Pancreas (tissue), 10 donors: Measurements from ENCODE around the gene BRAP. TPM values are rescaled to one million over a fixed set of nuclear protein-coding genes. Genes with fewer than 3 reads are reported as not detected.
"Not testable (repeated sequence)": the region's sequence is repeated elsewhere in the genome, so short reads cannot be mapped to it uniquely, and the experiment has no call there.

Experiments
- ATAC-seq, 4 donors: fragments of 200-7000 bp; cut with Tn5 transposase; one replicate each; pipeline versions ENCODE4 v1.8.0 to v1.9.1; 2020; ENCODE audit warnings: mild to moderate bottlenecking in 4 of 4, moderate library complexity in 4 of 4
- DNase-seq, 6 donors: peaks; one replicate each; pipeline ENCODE4 v3.0.0-alpha.2; 2020
- FAIRE-seq: peaks from 2 replicates; lab custom pipeline; 2012; peaks lifted over from hg19 to GRCh38; lab: Jason Lieb, UNC
- H3K27ac ChIP-seq, 4 donors: fragments of 200-600 bp; sonication (generic); 1 replicate in 3 of 4; 2 replicates in 1 of 4; pipeline versions ENCODE4 v1.5.0 to v1.8.0; 2020
- H3K27me3 ChIP-seq, 4 donors: fragments of 200-600 bp; one replicate each; pipeline ENCODE4 v1.8.0; 2021
- H3K36me3 ChIP-seq, 3 donors: fragments of 200-600 bp; sonication (generic) in 1 of 3; one replicate each; pipeline versions ENCODE4 v1.5.0 to v1.8.0; 2020 to 2021
- H3K4me1 ChIP-seq, 3 donors: fragments of 200-600 bp; one replicate each; pipeline ENCODE4 v1.8.0; 2021
- H3K4me3 ChIP-seq, 4 donors: fragments of 200-600 bp; sonication (generic) in 2 of 4; one replicate each; pipeline versions ENCODE4 v1.5.0 to v1.8.0; 2020 to 2021
- H3K9me3 ChIP-seq, 4 donors: fragments of 200-600 bp; one replicate each; pipeline ENCODE4 v1.8.0; 2021
- WGBS, 2 donors: extraction: QIAGEN DNeasy Blood & Tissue Kit; methylation state at CpG; one replicate each; pipeline ENCODE4 v1.1.7; 2013; 5-methylcytosine and 5-hydroxymethylcytosine counted together
- intact Hi-C, 3 donors: fragments of 100-400 bp; cut with DNase I; formaldehyde crosslinking; loops; one replicate each; pipeline versions ENCODE4 v1.11.1 to v1.14.2; 2022
- polyA plus RNA-seq, 2 donors: library from polyadenylated mRNA; stranded (reverse); fragments of 200-250 nt; gene quantifications; one replicate each; pipeline ENCODE4 v1.2.3, GENCODE V29; 2013
- total RNA-seq, 6 donors: library from RNA; stranded (reverse); fragmentation: NEBNext Ultra II Directional in 4 of 6; extraction: Animal tissue kit (Norgen Biotek cat#: 25700) in 4 of 6; gene quantifications; one replicate each; pipeline versions ENCODE4 v1.2.1 to v1.2.4, GENCODE V29; 2021 to 2023
- TF ChIP-seq, protein P1 (sequence below), 4 donors: fragments of 200-600 bp; sonication (generic) in 3 of 4; IDR thresholded peaks; one replicate each; pipeline versions ENCODE4 v1.5.0 to v1.8.0; 2021; ENCODE audit warnings: antibody characterized with exemption in 4 of 4
- donor health status: healthy with polysubstance abuse.
- donor health status: DM: no; HTN: no; CAD: no; lungs with moderate emphysema.
- donor health status: DM: no; HTN: no; CAD: no.
- donor health status: control.
- donor health status: control.
- donor health status: Bipolar disorder and iron deficiency.
- donor health status: DM: yes; HTN: yes; CAD: no.
- donor health status: DM: no; HTN: no; CAD: no.
- donor health status: DM: no; HTN: no; CAD: no.
- donor health status: DM: yes; HTN: yes; CAD: no.

The BRAP gene
- total and polyA plus RNA-seq, 8 donors = 3.8 to 9.8 (median 7.5) TPM

DNA sequence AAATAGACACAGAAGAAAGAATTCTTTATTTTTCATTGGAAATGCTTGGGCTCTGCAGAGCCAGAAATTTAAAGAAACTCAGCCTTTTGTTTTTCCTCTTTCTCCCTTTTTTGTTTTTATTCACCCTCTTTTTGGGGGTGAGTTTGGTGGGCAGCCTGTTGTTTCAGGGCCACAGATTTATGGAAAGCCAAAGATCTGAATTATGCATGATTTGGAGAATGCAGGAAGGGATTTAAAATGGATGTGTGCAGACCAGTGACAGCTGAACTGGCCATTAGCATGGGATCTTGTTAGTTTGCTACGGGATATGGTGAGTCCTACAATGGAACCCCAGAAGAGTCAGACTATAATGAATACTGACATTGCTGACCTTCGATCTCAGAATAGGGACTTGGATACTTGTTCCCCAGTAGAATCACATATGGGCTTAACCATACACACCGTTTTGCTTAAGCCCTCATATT lies 79.0 kb downstream of the BRAP start:
- ATAC-seq = no peak
- H3K4me1 ChIP-seq = no peaks in the 10 kb centered on the region
- intact Hi-C loops = no loop called here
- H3K36me3 ChIP-seq = no peaks in the 10 kb centered on the region
- H3K4me3 ChIP-seq = no peak overlapping the region
- H3K9me3 ChIP-seq = no peaks in the 10 kb centered on the region
- no peak for DNase-seq
- 64 to 67% methylated on average over 3 of the region's 3 CpGs for WGBS, 2 donors
- no peaks in the 10 kb centered on the region for H3K27me3 ChIP-seq
- no peak for FAIRE-seq
- TF ChIP-seq, protein P1, sequence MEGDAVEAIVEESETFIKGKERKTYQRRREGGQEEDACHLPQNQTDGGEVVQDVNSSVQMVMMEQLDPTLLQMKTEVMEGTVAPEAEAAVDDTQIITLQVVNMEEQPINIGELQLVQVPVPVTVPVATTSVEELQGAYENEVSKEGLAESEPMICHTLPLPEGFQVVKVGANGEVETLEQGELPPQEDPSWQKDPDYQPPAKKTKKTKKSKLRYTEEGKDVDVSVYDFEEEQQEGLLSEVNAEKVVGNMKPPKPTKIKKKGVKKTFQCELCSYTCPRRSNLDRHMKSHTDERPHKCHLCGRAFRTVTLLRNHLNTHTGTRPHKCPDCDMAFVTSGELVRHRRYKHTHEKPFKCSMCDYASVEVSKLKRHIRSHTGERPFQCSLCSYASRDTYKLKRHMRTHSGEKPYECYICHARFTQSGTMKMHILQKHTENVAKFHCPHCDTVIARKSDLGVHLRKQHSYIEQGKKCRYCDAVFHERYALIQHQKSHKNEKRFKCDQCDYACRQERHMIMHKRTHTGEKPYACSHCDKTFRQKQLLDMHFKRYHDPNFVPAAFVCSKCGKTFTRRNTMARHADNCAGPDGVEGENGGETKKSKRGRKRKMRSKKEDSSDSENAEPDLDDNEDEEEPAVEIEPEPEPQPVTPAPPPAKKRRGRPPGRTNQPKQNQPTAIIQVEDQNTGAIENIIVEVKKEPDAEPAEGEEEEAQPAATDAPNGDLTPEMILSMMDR (IDR thresholded peaks at IDR 0.05) = no peak
- no peak overlapping the region for H3K27ac ChIP-seq

DNA sequence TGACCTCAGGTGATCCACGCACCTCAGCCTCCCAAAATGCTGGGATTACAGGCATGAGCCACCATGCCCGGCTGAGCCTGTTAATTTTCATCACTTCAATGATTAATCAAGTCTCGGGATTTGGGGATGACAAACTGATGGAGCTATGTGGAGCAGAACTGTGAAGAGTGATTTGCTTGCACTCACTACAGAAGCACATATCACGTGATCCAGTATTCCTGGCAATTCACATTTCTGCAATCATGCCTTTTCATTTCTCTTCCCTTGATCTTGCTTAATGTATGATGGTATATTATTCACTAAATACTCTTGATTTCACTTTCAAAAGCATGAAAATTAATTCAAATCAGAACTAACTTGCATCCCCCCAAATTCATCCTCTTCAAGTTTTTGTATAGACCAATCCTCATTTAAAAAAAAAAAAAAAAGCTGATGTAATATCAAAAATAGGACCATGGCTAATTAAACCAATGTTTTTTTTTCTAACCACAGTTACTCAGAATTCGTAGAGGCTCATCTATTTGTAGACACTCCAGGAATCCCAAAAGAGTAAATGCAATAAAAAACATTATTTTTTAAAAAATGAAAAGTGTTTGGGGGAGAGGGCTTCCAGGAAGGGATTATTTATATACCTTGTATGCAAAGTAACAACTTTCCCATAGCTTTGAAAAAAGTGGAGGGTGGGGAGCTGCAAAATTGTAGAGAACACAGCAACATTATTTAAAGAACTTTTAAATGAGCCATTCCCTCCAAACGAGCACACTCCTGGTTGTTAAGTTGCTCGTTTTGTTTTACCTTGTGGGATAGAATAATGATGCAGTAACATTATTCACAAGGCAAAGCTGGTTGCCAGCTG lies 79.6 kb downstream of the BRAP start:
- WGBS, 2 donors = 70 to 78% methylated on average over 7 of the region's 7 CpGs
- FAIRE-seq = no peak
- no peak for ATAC-seq
- no peaks in the 10 kb centered on the region for H3K27me3 ChIP-seq
- no peak for DNase-seq
- intact Hi-C loops = no loop called here
- H3K9me3 ChIP-seq = no peaks in the 10 kb centered on the region
- no peak overlapping the region for H3K27ac ChIP-seq
- no peaks in the 10 kb centered on the region for H3K36me3 ChIP-seq
- no peak overlapping the region for H3K4me3 ChIP-seq
- TF ChIP-seq, protein P1 (IDR thresholded peaks at IDR 0.05) = no peak
- H3K4me1 ChIP-seq = no peaks in the 10 kb centered on the region

DNA sequence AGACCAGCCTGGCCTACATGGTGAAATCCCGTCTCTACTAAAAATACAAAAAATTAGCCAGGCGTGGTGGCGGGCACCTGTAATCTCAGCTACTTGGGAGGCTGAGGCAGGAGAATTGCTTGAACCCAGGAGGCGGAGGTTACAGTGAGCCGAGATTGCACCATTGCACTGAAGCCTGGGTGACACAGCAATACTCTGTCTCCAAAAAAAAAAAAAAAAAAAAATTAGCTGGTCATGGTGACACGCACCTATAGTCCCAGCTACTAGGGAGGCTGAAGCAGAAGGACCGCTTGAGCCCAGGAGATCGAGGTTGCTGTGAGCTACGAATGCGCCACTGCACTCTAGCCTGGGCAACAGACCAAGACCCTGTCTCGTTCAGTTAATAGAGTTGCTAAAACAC lies 82.9 kb downstream of the BRAP start:
- H3K36me3 ChIP-seq, H3K9me3 ChIP-seq, H3K27me3 ChIP-seq, H3K27ac ChIP-seq, FAIRE-seq, DNase-seq, H3K4me3 ChIP-seq, ATAC-seq, H3K4me1 ChIP-seq, intact Hi-C loops: not testable (repeated sequence)
- 94% methylated on average over 11 of the region's 11 CpGs for WGBS, 2 donors

DNA sequence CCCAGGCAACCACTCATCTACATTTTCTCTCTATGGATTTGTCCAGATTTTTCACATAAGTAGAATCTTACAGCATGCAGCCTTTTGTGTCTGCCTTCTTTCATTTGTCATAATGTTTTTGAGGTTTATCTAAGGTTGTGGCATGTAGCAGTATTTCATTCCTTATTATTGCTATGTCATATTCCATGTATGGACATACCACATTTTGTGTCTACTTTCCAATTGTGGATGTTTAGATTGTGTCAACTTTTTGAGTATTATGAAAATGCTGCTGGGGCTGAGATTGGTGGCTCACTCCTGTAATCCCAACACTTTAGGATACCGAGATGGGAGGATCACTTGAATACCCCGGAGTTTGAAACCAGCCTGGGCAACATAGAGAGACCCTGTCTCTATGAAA lies 83.4 kb downstream of the BRAP start:
- DNase-seq = no peak
- TF ChIP-seq, protein P1 (IDR thresholded peaks at IDR 0.05) = no peak
- WGBS, 2 donors = 95 to 100% methylated on average over 2 of the region's 2 CpGs
- Histone ChIP-seq H3K27me3 (no peaks in the 10 kb centered on the region), H3K27ac (no peak overlapping the region), H3K36me3 (no peaks in the 10 kb centered on the region), H3K4me3 (no peak overlapping the region), H3K4me1 (peaks cover 0 to 8% (median 0%) of the 10 kb centered on the region in 3 donors), H3K9me3 (no peaks in the 10 kb centered on the region)
- intact Hi-C loops = no loop called here
- no peak for FAIRE-seq
- no peak for ATAC-seq

DNA sequence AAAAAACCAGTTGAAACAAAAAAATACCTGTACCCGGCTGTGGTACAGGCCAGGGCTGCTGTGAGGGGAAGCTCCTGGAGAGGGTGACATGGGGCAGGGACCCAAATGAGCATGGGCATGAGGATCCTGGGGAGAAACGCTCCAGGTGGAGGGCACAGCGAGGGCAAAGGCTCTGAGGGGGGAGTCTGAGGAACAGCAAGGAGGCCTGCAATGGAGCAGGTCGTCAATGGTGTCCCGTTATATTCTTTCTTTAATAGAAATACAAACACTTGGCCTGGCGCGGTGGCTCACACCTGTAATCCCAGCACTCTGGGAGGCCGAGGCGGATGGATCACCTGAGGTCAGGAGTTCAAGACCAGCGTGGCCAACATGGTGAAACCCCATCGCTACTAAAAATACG lies 84.8 kb downstream of the BRAP start:
- H3K27me3 ChIP-seq, H3K27ac ChIP-seq, intact Hi-C loops, H3K9me3 ChIP-seq, ATAC-seq, FAIRE-seq, H3K4me3 ChIP-seq, H3K36me3 ChIP-seq: not testable (repeated sequence)
- peak in 1 of 6 donors; percentile 28 for DNase-seq
- H3K4me1 ChIP-seq = peaks cover 7 to 15% (median 9%) of the 10 kb centered on the region in 3 donors
- WGBS, 2 donors = 91 to 96% methylated on average over 12 of the region's 12 CpGs

DNA sequence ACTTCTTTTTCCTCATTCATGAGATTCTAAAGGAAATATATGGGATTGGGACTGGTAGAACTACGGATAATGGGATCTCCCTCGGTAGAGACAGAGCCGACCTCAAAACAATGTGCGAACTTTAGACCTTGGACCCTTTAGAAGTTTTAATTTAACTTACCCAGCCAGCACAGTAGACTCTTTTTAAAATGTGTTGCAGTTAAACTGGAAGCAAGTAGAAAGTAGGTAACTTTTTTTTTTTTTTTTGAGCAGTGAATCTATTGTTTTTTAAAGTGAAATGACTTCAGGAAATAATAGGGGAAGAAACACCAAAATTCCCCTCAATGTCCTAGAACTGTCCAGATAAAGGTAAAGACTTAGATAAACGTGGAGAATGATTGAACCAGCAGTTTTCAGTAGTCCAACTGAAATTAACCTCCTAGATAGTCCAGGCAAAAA lies 85.5 kb downstream of the BRAP start:
- ATAC-seq = no peak
- peak overlapping the region in 3 of 4 donors; percentile 92 to 98 (median 95) for H3K4me3 ChIP-seq
- no peaks in the 10 kb centered on the region for H3K36me3 ChIP-seq
- intact Hi-C loops = no loop called here
- no peaks in the 10 kb centered on the region for H3K27me3 ChIP-seq
- FAIRE-seq = no peak
- peaks cover 9 to 15% (median 10%) of the 10 kb centered on the region in 3 donors for H3K4me1 ChIP-seq
- TF ChIP-seq, protein P1 (IDR thresholded peaks at IDR 0.05) = no peak
- H3K27ac ChIP-seq = peak overlapping the region; percentile 89 to 94 (median 92)
- WGBS, 2 donors = 0 to 1% methylated on average over 5 of the region's 5 CpGs
- DNase-seq = no peak
- no peaks in the 10 kb centered on the region for H3K9me3 ChIP-seq
